K562 (cell line): Measurements from ENCODE around the gene CDHR2. TPM values are rescaled to one million over a fixed set of nuclear protein-coding genes. Genes with fewer than 3 reads are reported as not detected.
A peak's percentile ranks its signal among the peaks of the same experiment; 100 is the strongest.

Experiments
- ATAC-seq: fragments of 200-7000 bp; cut with Tn5 transposase; 3 replicates; pipeline ENCODE4 v1.9.1; 2020; ENCODE audit warnings: moderate library complexity
- BruUV-seq: library from RNA; stranded (reverse); fragments of 400-500 nt; replicated peaks from 2 replicates; lab custom pipeline; 2021; lab: Mats Ljungman, UMichigan
- CTCF ChIA-PET: fragments of 300-600 bp; formaldehyde crosslinking; extraction: SDS; loops from one replicate; lab custom pipeline; 2021; ENCODE audit warnings: low intra/inter-chr PET ratio; lab: Yijun Ruan, JAX
- POLR2A ChIA-PET: fragments of 300-600, 350-650 bp; sonication (Branson Sonifier 250); formaldehyde crosslinking; extraction: SDS; loops from one replicate; lab custom pipeline; 2021; ENCODE audit warnings: antibody characterized with exemption, inconsistent platforms; lab: Yijun Ruan, JAX
- DNase-seq, 4 experiments: peaks; one replicate each; pipeline versions ENCODE4 v3.0.0 to v3.0.0-alpha.2; 2011 to 2018; ENCODE audit warnings: low spot score in 3 of 4, mixed read lengths in 3 of 4; ENCODE audit errors: extremely low read depth in 1 of 4
- FAIRE-seq: peaks from 2 replicates; lab custom pipeline; 2011; peaks lifted over from hg19 to GRCh38; lab: Jason Lieb, UNC
- H2AFZ ChIP-seq: 2 replicates; pipeline ENCODE4 v1.6.0; 2011; ENCODE audit warnings: low read depth, low read length, control low read depth, inconsistent platforms
- H3K27ac ChIP-seq: fragments of 200-600 bp; 3 replicates; pipeline ENCODE4 v1.8.0; 2011; ENCODE audit warnings: low read depth, mild to moderate bottlenecking, control low read depth, inconsistent platforms, low read length, moderate library complexity, mixed read lengths; ENCODE audit errors: extremely low read depth
- H3K27me3 ChIP-seq, 2 experiments: fragments of 300-600 bp in 1 of 2; 2 replicates in 1 of 2; 3 replicates in 1 of 2; pipeline versions ENCODE4 v1.6.0 to v1.8.0; 2011; ENCODE audit warnings: inconsistent platforms in 2 of 2, low read length in 2 of 2, mild to moderate bottlenecking in 1 of 2, mixed read lengths in 1 of 2, moderate library complexity in 1 of 2; ENCODE audit not compliant: control insufficient read depth in 2 of 2, insufficient read depth in 2 of 2
- H3K36me3 ChIP-seq: fragments of 300-600 bp; 3 replicates; pipeline ENCODE4 v1.8.0; 2011; ENCODE audit warnings: mild to moderate bottlenecking, low read length, inconsistent platforms; ENCODE audit not compliant: control insufficient read depth, insufficient read depth
- H3K4me1 ChIP-seq, 2 experiments: fragments of 200-600 bp in 1 of 2; replicated peaks in 1 of 2; 2 replicates in 1 of 2; 3 replicates in 1 of 2; pipeline versions ENCODE4 v1.5.1 to v1.8.0; 2011; ENCODE audit warnings: inconsistent platforms in 2 of 2, low read length in 2 of 2, mild to moderate bottlenecking in 1 of 2, mixed read lengths in 1 of 2, moderate library complexity in 1 of 2; ENCODE audit not compliant: control insufficient read depth in 2 of 2, insufficient read depth in 2 of 2
- H3K4me2 ChIP-seq: 2 replicates; pipeline ENCODE4 v1.6.1; 2011; ENCODE audit warnings: low read length, control low read depth, inconsistent platforms, mixed read lengths; ENCODE audit not compliant: insufficient read depth
- H3K4me3 ChIP-seq: fragments of 200-600 bp; sonication (generic), shearing (Covaris generic); 2 replicates; pipeline ENCODE4 v1.5.1; 2016; ENCODE audit warnings: control low read depth, inconsistent platforms
- H3K79me2 ChIP-seq: fragments of 200-600 bp; 3 replicates; pipeline ENCODE4 v1.8.0; 2011; ENCODE audit warnings: low read length, inconsistent platforms; ENCODE audit not compliant: control insufficient read depth, insufficient read depth
- H3K9ac ChIP-seq, 2 experiments: 2 replicates each; pipeline versions ENCODE4 v1.6.0 to v1.6.1; 2011; ENCODE audit warnings: low read depth in 2 of 2, low read length in 2 of 2, control low read depth in 1 of 2, inconsistent platforms in 1 of 2, mild to moderate bottlenecking in 1 of 2, mixed read lengths in 1 of 2; ENCODE audit not compliant: insufficient read depth in 1 of 2
- H3K9me1 ChIP-seq: one replicate; pipeline ENCODE4 v1.6.0; 2011; ENCODE audit warnings: inconsistent platforms, mild to moderate bottlenecking, low read length, moderate library complexity; ENCODE audit not compliant: control insufficient read depth, insufficient read depth
- H3K9me3 ChIP-seq: replicated peaks from 2 replicates; pipeline ENCODE4 v1.5.1; 2011; ENCODE audit warnings: low read depth, low read length, inconsistent platforms; ENCODE audit not compliant: control insufficient read depth, insufficient read depth
- H4K20me1 ChIP-seq: replicated peaks from 2 replicates; pipeline ENCODE4 v1.6.1; 2011; ENCODE audit warnings: low read length, inconsistent platforms, mixed read lengths; ENCODE audit not compliant: control insufficient read depth, insufficient read depth
- ELF2 ChIP-seq: fragments of 250-450 bp; sonication (Bioruptor Pico); IDR thresholded peaks from 2 replicates; pipeline ENCODE4 v1.5.0; 2021; ENCODE audit warnings: mild to moderate bottlenecking
- GABPB1 ChIP-seq: sonication (generic); formaldehyde crosslinking; IDR thresholded peaks from 2 replicates; pipeline ENCODE4 v1.8.0; 2022; ENCODE audit warnings: mild to moderate bottlenecking, missing genetic modification reagents
- KLF13 ChIP-seq: fragments of 450-650 bp; IDR thresholded peaks from 2 replicates; pipeline ENCODE4 v1.6.1; 2016; ENCODE audit warnings: missing genetic modification characterization, low read depth, mild to moderate bottlenecking, missing compliant biosample characterization, moderate library complexity, borderline replicate concordance
- PCBP2 ChIP-seq: fragments of 200-400 bp; formaldehyde crosslinking; IDR thresholded peaks from 2 replicates; pipeline ENCODE4 v1.6.1; 2018; ENCODE audit warnings: low read length, low read depth, mild to moderate bottlenecking, moderate library complexity; ENCODE audit not compliant: poor library complexity, severe bottlenecking
- POLR2AphosphoS5 ChIP-seq: IDR thresholded peaks from 2 replicates; pipeline ENCODE4 v1.6.1; 2011; ENCODE audit warnings: mild to moderate bottlenecking, low read depth, low read length, moderate library complexity; ENCODE audit not compliant: control insufficient read depth, insufficient read depth
- POLR3A ChIP-seq: IDR thresholded peaks from 2 replicates; pipeline ENCODE4 v1.6.1; 2011; ENCODE audit warnings: borderline replicate concordance, mild to moderate bottlenecking, moderate library complexity; ENCODE audit not compliant: insufficient read length, insufficient read depth; ENCODE audit errors: extremely low read depth
- SPI1 ChIP-seq: IDR thresholded peaks from 2 replicates; pipeline ENCODE4 v1.6.1; 2011; ENCODE audit warnings: low read depth, low read length, control low read depth, borderline replicate concordance
- TBP ChIP-seq: optimal IDR thresholded peaks from 2 replicates; pipeline ENCODE3; 2011; ENCODE audit warnings: low read depth, low read length, improper control_type of control experiment
- ZBTB33 ChIP-seq: sonication (generic); formaldehyde crosslinking; IDR thresholded peaks from 2 replicates; pipeline ENCODE4 v1.8.1; 2023; ENCODE audit warnings: mild to moderate bottlenecking, missing genetic modification reagents
- WGBS: fragments of 100-300 bp; shearing (Covaris generic); methylation state at CpG from one replicate; pipeline ENCODE4 v1.1.6; 2016; ENCODE audit warnings: low coverage, mixed read lengths; ENCODE audit not compliant: insufficient coverage; ENCODE audit errors: missing lambda C conversion rate; 5-methylcytosine and 5-hydroxymethylcytosine counted together
- in situ Hi-C: fragments of 300-500 bp; cut with MboI; formaldehyde crosslinking; loops from 4 replicates; pipeline ENCODE4 v1.15.0; 2018; ENCODE audit warnings: inconsistent platforms, mixed read lengths
- intact Hi-C: fragments of 100-400 bp; cut with micrococcal nuclease; formaldehyde crosslinking; loops from 2 replicates; pipeline ENCODE4 v1.14.2; 2022
- polyA plus RNA-seq, 8 experiments: library from polyadenylated mRNA; depleted of rRNA in 4 of 8; stranded (reverse) in 5 of 8; unstranded in 3 of 8; fragments of >200 nt; fragmentation: Nextera tagmentation in 2 of 8; fragmentation: Illumina TruSeq in 1 of 8; extraction: Ambion mirVana in 2 of 8; extraction: Trizol in 1 of 8; gene quantifications; 2 replicates each; pipeline versions ENCODE4 v1.2.1 to v1.2.3, GENCODE V29; 2011 to 2014; ENCODE audit warnings: inconsistent platforms in 1 of 8, missing spikeins in 1 of 8
- total RNA-seq, 7 experiments: library from RNA; depleted of rRNA in 6 of 7; stranded (reverse); fragments of >200 nt in 6 of 7; fragmentation: Illumina TruSeq in 2 of 7; extraction: Trizol in 2 of 7; gene quantifications; 2 replicates each; pipeline versions ENCODE4 v1.2.1 to v1.2.3, GENCODE V29; 2011 to 2021; ENCODE audit warnings: low replicate concordance in 1 of 7

Gene CDHR2
- total and polyA plus RNA-seq, 9 of the 15 experiments (the other 6 are each of a cell fraction or from before 2014, with no cell fraction given), result 0.01 to 0.62 (median 0.09) TPM; not detected in 2

DNA sequence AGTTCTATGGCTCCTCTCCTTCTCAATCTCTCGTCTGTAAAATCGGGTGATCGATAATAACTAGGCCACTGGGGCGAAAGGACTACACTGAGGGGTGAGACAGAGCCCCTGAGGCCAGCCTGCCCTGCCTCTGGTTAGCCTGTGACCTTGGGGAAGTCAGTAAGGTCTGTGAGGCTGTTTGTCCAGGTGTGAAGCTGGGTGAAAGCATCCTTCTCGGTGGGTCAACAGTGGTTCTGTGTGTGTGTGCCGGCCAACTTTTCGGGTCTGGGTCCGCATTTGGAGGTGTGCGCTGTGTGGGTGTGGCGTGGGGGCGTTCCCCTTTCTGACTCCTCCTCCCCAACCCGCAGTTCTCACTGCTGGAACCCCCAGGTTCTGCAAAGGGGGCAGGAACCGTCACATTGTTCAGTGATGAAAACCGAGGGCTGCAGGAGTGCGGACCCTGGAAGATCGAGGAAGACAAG, 7.0 kb upstream of the CDHR2 start:
- Histone ChIP-seq H2AFZ (peak overlapping the region; percentile 78), H3K4me3 (peak overlapping the region; percentile 51), H3K27me3 (no peaks in the 10 kb centered on the region), H3K9me1 (no peaks in the 10 kb centered on the region), H3K4me2 (peak overlapping the region; percentile 94), H3K27ac (peak overlapping the region; percentile 77), H3K79me2 (peaks cover 23% of the 10 kb centered on the region), H3K36me3 (no peaks in the 10 kb centered on the region; the same call in 2 of the 3 replicates), H3K9me3 (no peaks in the 10 kb centered on the region), H4K20me1 (no peaks in the 10 kb centered on the region), H3K9ac (peak overlapping the region; percentile 75 to 94), H3K4me1 (peaks cover 41 to 50% of the 10 kb centered on the region in 2 experiments)
- DNase-seq (peak; percentile 61 to 73 (median 62)), FAIRE-seq (peak; percentile 6), ATAC-seq (peak; percentile 44)
- TSS peak; percentile 34 for BruUV-seq
- ChIA-PET CTCF (interaction anchor here (0.6 to 2.1 kb wide), 2 partner anchors 95 to 126 kb away, joined by 3 to 7 read pairs; partner anchors contain the start of gene CLTB), POLR2A (interaction anchor here (1.3 to 1.6 kb wide), 2 partner anchors 8 to 18 kb away, joined by 4 read pairs; no protein-coding TSS in a partner anchor)
- in situ Hi-C loops, result no loop called here
- WGBS, result 3% methylated on average over 14 of the region's 16 CpGs
- intact Hi-C loops, result loop anchor here (2.0 kb wide), 1 partner anchor 125 kb away; the partner anchor contains the start of gene CLTB
- TF ChIP-seq SPI1 (peak; percentile 66), PCBP2 (no peak), ELF2 (CRISPR knock-in tag) (0 out of 2 replicates have a peak, but pooled peaks have one; percentile 16), TBP (peak; percentile 64), GABPB1 (CRISPR knock-in tag) (0 out of 2 replicates have a peak, but pooled peaks have one; percentile 39), KLF13 (tag) (peak; percentile 22; the same call in 1 of the 2 replicates), ZBTB33 (CRISPR knock-in tag) (peak; percentile 51; the same call in 1 of the 2 replicates), POLR2AphosphoS5 (peak; percentile 50; the same call in 1 of the 2 replicates), POLR3A (no peak)
